Activated CD8-positive, alpha-beta T cell treated with anti-CD3 and anti-CD28 coated beads for 36 hours (primary cell): Measurements from ENCODE around the gene PHETA1. TPM values are rescaled to one million over a fixed set of nuclear protein-coding genes. Genes with fewer than 3 reads are reported as not detected.
A peak's percentile ranks its signal among the peaks of the same experiment; 100 is the strongest.

ENCODE experiments used
- ATAC-seq: fragments of 200-7000 bp; cut with Tn5 transposase; one replicate; pipeline ENCODE4 v1.10.0; 2021; ENCODE audit warnings: mild to moderate bottlenecking, moderate library complexity
- CTCF ChIA-PET: fragments of 350-600 bp; sonication (Branson Sonifier 250); formaldehyde crosslinking; loops from one replicate; lab custom pipeline; 2021; ENCODE audit warnings: antibody characterized with exemption; lab: Charles Lee
- POLR2A ChIA-PET: fragments of 350-600 bp; sonication (Branson Sonifier 250); formaldehyde crosslinking; loops from one replicate; lab custom pipeline; 2021; ENCODE audit warnings: antibody characterized with exemption; lab: Charles Lee
- DNase-seq: peaks from one replicate; pipeline ENCODE4 v3.0.0-alpha.2; 2020
- H3K27ac Mint-ChIP-seq: one replicate; pipeline ENCODE4 v1.8.0; 2021; ENCODE audit warnings: mild to moderate bottlenecking, mixed read lengths
- H3K27me3 Mint-ChIP-seq: one replicate; pipeline ENCODE4 v1.8.0; 2021; ENCODE audit warnings: mixed read lengths
- H3K36me3 Mint-ChIP-seq: one replicate; pipeline ENCODE4 v1.8.0; 2021; ENCODE audit warnings: low read depth, mixed read lengths
- H3K4me1 Mint-ChIP-seq: one replicate; pipeline ENCODE4 v1.8.0; 2021; ENCODE audit warnings: low read depth, mixed read lengths
- H3K4me3 Mint-ChIP-seq: one replicate; pipeline ENCODE4 v1.8.0; 2021; ENCODE audit warnings: mild to moderate bottlenecking, moderate library complexity, mixed read lengths
- H3K9me3 Mint-ChIP-seq: one replicate; pipeline ENCODE4 v1.8.0; 2021; ENCODE audit warnings: mixed read lengths
- CTCF ChIP-seq: fragments of 200-600 bp; IDR thresholded peaks from one replicate; pipeline ENCODE4 v1.8.0; 2022; ENCODE audit warnings: antibody characterized with exemption, mild to moderate bottlenecking
- intact Hi-C: fragments of 100-400 bp; cut with micrococcal nuclease; formaldehyde crosslinking; loops from one replicate; pipeline ENCODE4 v1.10.0; 2022
- total RNA-seq, 2 experiments: library from RNA; stranded (reverse); gene quantifications; one replicate each; pipeline ENCODE4 v1.2.3, GENCODE V29; 2021

PHETA1 gene
- total RNA-seq, 2 experiments from 2014 or later: 1.2 to 1.7 TPM

DNA sequence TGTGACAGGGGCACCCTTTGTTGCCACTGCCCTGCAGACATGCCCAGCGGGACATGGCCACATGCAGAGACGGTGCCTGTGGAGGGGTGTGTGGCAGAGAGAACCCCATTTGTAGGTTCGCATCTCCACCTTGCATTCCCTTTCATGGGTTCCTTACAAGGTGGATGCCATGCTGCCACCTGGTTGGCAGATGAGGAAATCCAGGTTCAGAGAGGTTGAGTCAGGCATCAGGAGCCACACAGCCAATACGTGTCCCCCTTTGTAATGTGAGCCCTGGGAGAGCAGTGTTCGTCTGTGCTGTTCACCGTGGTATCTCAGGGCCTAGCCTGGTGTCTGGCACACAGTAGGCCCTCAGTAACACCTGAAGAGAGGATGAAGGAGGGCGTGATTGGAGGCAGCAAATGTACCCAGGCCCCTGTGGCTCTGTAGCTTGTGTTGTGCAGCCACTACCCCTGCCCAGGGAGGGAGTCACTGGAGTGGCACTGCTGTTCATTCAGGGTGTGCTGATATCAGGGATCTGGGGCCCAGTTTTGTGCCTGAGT lies 45.9 kb upstream of the PHETA1 start:
- no peaks in the 10 kb centered on the region for H3K9me3 Mint-ChIP-seq
- peaks cover 44% of the 10 kb centered on the region for H3K36me3 Mint-ChIP-seq
- peak overlapping the region; percentile 3 for H3K27ac Mint-ChIP-seq
- POLR2A ChIA-PET: interaction anchor here (1.4 to 13.4 kb wide), 2 partner anchors 11 to 20 kb away, joined by 5 to 225 read pairs; no protein-coding TSS in a partner anchor
- intact Hi-C loops: no loop called here
- no peak overlapping the region for H3K4me3 Mint-ChIP-seq
- H3K4me1 Mint-ChIP-seq: peaks cover 56% of the 10 kb centered on the region
- no peak for DNase-seq
- CTCF ChIA-PET: interaction anchor here (1.0 to 25.6 kb wide), 3 partner anchors 18 to 23 kb away, joined by 3 to 1222 read pairs (median 91); no protein-coding TSS in a partner anchor
- no peak for ATAC-seq
- TF ChIP-seq CTCF: no peak
- H3K27me3 Mint-ChIP-seq: no peaks in the 10 kb centered on the region

DNA sequence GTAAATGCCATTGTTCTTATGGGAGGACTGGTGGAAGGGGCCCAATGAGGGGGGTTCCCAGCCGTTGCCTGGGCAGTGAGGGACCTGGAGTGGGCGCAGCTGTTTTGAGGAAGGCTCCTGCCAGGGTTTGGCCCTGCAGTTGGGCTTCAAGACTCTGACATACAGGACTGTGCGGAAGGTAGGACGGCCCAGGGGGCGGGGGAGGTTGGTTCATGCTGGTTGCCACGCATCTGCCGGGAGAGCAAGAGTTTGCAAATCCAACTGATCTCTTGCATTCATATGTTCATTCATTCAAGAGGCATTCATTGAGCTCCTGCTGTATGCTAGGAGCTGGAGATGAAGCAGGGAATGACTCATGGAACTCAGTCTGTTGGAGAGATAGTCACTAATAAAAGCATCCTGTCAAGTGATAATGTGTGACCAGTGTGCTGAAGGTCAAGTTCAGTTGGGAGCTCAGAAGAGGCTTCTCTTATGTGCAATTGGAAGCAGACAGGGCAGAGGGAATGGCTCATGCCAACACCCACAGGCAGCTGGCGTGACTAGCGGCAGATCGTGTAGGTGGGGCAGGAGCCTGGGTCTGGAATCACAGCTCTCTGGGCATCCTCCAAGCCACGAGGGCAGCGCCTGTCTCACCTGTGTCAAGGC lies 44.7 kb upstream of the PHETA1 start:
- Mint-ChIP-seq H3K9me3 (no peaks in the 10 kb centered on the region), H3K27me3 (no peaks in the 10 kb centered on the region), H3K4me1 (peaks cover 65% of the 10 kb centered on the region), H3K27ac (peak overlapping the region; percentile 55), H3K4me3 (no peak overlapping the region), H3K36me3 (peaks cover 44% of the 10 kb centered on the region)
- intact Hi-C loops: no loop called here
- CTCF ChIA-PET: interaction anchor here (0.8 to 25.6 kb wide), 3 partner anchors 10 to 24 kb away, joined by 3 to 1222 read pairs (median 91); no protein-coding TSS in a partner anchor
- POLR2A ChIA-PET: interaction anchor here (0.9 to 13.4 kb wide), 3 partner anchors 12 to 38 kb away, joined by 4 to 225 read pairs (median 5); no protein-coding TSS in a partner anchor
- no peak for DNase-seq
- no peak for TF ChIP-seq CTCF
- no peak for ATAC-seq

DNA sequence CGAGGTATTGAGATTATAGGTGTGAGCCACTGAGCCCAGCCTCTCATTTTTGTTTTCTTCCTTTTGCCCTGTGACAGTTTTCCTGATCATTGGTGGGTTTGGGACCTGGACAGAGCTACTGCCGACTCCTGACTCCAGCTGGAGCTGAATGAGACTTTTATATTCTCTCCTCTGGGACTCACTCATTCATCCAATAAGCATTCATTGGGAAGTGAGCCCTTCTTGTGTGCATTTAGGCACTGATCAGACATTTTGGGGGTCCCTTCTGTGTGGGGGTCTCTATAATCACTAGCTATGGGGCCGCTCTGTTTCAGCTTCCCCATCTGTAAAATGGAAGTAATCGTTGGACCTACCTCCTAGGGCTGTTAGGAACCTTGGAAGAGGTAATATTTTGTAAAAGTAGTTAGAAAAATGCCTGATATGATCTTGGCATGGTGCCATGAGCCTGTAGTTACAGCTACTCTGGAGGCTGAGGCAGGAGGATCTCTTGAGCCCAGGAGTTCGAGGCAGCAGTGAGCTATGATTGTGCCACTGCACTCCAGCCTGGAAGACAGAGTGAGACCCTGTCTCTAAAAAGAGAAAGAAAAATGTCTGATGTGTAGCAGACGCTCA lies 44.0 kb upstream of the PHETA1 start:
- peak overlapping the region; percentile 55 for H3K27ac Mint-ChIP-seq
- ChIA-PET POLR2A (interaction anchor here (0.6 to 13.4 kb wide), 4 partner anchors 9 to 321 kb away, joined by 3 to 225 read pairs (median 8); no protein-coding TSS in a partner anchor), CTCF (interaction anchor here (0.8 to 25.6 kb wide), 3 partner anchors 9 to 25 kb away, joined by 3 to 1222 read pairs (median 91); no protein-coding TSS in a partner anchor)
- DNase-seq (no peak), ATAC-seq (no peak)
- no peaks in the 10 kb centered on the region for H3K9me3 Mint-ChIP-seq
- H3K4me3 Mint-ChIP-seq: no peak overlapping the region
- H3K36me3 Mint-ChIP-seq: peaks cover 50% of the 10 kb centered on the region
- TF ChIP-seq CTCF: no peak
- H3K27me3 Mint-ChIP-seq: no peaks in the 10 kb centered on the region
- H3K4me1 Mint-ChIP-seq: peaks cover 71% of the 10 kb centered on the region
- intact Hi-C loops: no loop called here

DNA sequence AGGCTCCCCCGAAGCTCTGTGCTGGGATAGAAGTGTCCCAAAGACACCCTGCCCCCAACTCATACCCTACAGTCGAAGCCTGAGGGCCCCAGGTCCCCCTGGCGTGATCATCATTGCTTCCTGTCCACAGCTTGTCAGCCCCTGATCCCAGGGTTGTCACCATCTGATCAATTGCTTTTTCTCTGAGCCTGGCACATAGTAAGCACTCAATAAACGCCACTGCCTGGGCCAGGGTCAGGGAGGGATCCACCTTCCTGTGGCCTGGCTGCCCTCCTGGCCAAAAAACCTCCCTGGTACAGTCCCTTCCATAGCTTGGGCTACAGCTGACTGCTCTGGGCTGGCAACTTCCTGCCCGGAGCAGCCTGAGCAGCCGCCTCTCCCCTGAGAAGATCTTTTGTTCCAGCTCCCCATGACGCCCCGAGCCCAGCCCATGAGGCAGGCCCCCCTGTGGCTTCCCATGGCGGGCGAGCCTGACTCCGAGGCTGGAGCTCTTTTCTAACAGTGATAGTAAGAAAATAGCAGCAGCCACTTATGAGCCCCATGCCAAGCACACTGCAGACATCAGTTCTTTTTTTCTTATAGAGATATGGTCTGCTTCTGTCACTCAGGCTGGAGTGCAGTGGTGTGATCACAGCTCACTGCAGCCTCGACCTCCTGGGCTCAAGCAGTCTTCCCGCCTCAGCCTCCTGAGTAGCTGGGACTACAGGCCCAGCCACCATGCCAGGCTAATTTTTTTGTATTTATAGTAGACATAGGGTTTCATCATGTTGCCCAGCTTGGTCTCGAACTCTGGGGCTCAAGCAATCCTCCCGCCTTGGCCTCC lies 43.3 kb upstream of the PHETA1 start:
- intact Hi-C loops: no loop called here
- POLR2A ChIA-PET: interaction anchor here (0.6 to 13.4 kb wide), 6 partner anchors 8 to 320 kb away, joined by 3 to 225 read pairs (median 6); no protein-coding TSS in a partner anchor
- ATAC-seq: peak; percentile 18
- Mint-ChIP-seq H3K9me3 (no peaks in the 10 kb centered on the region), H3K27me3 (no peaks in the 10 kb centered on the region), H3K36me3 (peaks cover 53% of the 10 kb centered on the region), H3K4me1 (peaks cover 75% of the 10 kb centered on the region), H3K27ac (peak overlapping the region; percentile 80), H3K4me3 (peak overlapping the region; percentile 40)
- DNase-seq: no peak
- TF ChIP-seq CTCF: no peak
- CTCF ChIA-PET: interaction anchor here (0.8 to 25.6 kb wide), 4 partner anchors 8 to 26 kb away, joined by 3 to 1222 read pairs (median 48); no protein-coding TSS in a partner anchor
